H1 (cell line): ENCODE results near the gene KRT81. TPM values are rescaled to one million over a fixed set of nuclear protein-coding genes. Genes with fewer than 3 reads are reported as not detected.

ENCODE experiments used
- CTCF ChIA-PET: fragments of 300-600 bp; sonication (Branson Sonifier 250); formaldehyde crosslinking; loops from one replicate; lab custom pipeline; 2021; ENCODE audit not compliant: partially characterized antibody; lab: Charles Lee
- POLR2A ChIA-PET: fragments of 300-600 bp; sonication (Branson Sonifier 250); formaldehyde crosslinking; loops from one replicate; lab custom pipeline; 2021; ENCODE audit warnings: inconsistent platforms; ENCODE audit not compliant: partially characterized antibody; lab: Charles Lee
- DNase-seq, 2 experiments: peaks; one replicate each; pipeline versions ENCODE4 v3.0.0 to v3.0.0-alpha.2; 2010 to 2022; ENCODE audit warnings: low spot score in 2 of 2, low read depth in 1 of 2, mixed read lengths in 1 of 2
- FAIRE-seq: peaks from 2 replicates; lab custom pipeline; 2011; peaks lifted over from hg19 to GRCh38; lab: Jason Lieb, UNC
- H2AFZ ChIP-seq: 2 replicates; pipeline ENCODE4 v1.8.1; 2012; ENCODE audit warnings: low read length, inconsistent platforms
- H2AK5ac ChIP-seq: 2 replicates; pipeline ENCODE4 v1.6.1; 2013; ENCODE audit warnings: low read depth, low read length
- H2BK120ac ChIP-seq: replicated peaks from 2 replicates; pipeline ENCODE3; 2013; ENCODE audit warnings: low read depth, low read length, inconsistent platforms
- H2BK12ac ChIP-seq: 2 replicates; pipeline ENCODE4 v1.6.1; 2013; ENCODE audit warnings: low read depth, low read length
- H2BK15ac ChIP-seq: 2 replicates; pipeline ENCODE4 v1.6.1; 2013; ENCODE audit warnings: low read length
- H2BK20ac ChIP-seq: 2 replicates; pipeline ENCODE4 v1.6.1; 2013; ENCODE audit warnings: low read length
- H2BK5ac ChIP-seq: 2 replicates; pipeline ENCODE4 v1.6.1; 2013; ENCODE audit warnings: low read depth, low read length
- H3K14ac ChIP-seq: 2 replicates; pipeline ENCODE4 v1.6.1; 2013; ENCODE audit warnings: inconsistent platforms; ENCODE audit not compliant: insufficient read length
- H3K18ac ChIP-seq: 2 replicates; pipeline ENCODE4 v1.6.1; 2013; ENCODE audit warnings: low read length; ENCODE audit errors: extremely low read depth
- H3K23ac ChIP-seq: 2 replicates; pipeline ENCODE4 v1.6.1; 2013; ENCODE audit warnings: inconsistent platforms; ENCODE audit not compliant: insufficient read length
- H3K23me2 ChIP-seq: 2 replicates; pipeline ENCODE4 v1.6.1; 2013; ENCODE audit warnings: low read depth, low read length
- H3K27ac ChIP-seq: 2 replicates; pipeline ENCODE4 v1.6.1; 2011; ENCODE audit warnings: low read depth, low read length, inconsistent platforms
- H3K27me3 ChIP-seq, 4 experiments: replicated peaks in 1 of 4; 1 replicate in 1 of 4; 2 replicates in 3 of 4; pipeline versions ENCODE4 v1.6.1 to v1.8.1; 2011 to 2013; ENCODE audit warnings: low read length in 3 of 4, mild to moderate bottlenecking in 3 of 4, inconsistent platforms in 2 of 4, mixed read lengths in 2 of 4, moderate library complexity in 1 of 4; ENCODE audit not compliant: control insufficient read depth in 3 of 4, insufficient read depth in 3 of 4; ENCODE audit errors: extremely low read depth in 1 of 4
- H3K36me3 ChIP-seq, 4 experiments: 2 replicates each; pipeline versions ENCODE4 v1.6.1 to v1.8.1; 2011 to 2013; ENCODE audit warnings: mild to moderate bottlenecking in 4 of 4, low read length in 3 of 4, moderate library complexity in 2 of 4, control low read depth in 1 of 4, inconsistent platforms in 1 of 4; ENCODE audit not compliant: insufficient read depth in 4 of 4, control insufficient read depth in 2 of 4
- H3K4ac ChIP-seq: replicated peaks from 2 replicates; pipeline ENCODE3; 2013; ENCODE audit warnings: low read length, low read depth, mixed read lengths, inconsistent platforms; ENCODE audit not compliant: insufficient read length
- H3K4me1 ChIP-seq, 4 experiments: replicated peaks in 1 of 4; 1 replicate in 1 of 4; 2 replicates in 3 of 4; pipeline versions ENCODE4 v1.6.1 to v1.8.1; 2011 to 2013; ENCODE audit warnings: low read length in 3 of 4, inconsistent platforms in 2 of 4, mixed read lengths in 1 of 4; ENCODE audit not compliant: insufficient read depth in 4 of 4, control insufficient read depth in 3 of 4
- H3K4me2 ChIP-seq, 2 experiments: 2 replicates each; pipeline versions ENCODE4 v1.6.1 to v1.8.1; 2011 to 2013; ENCODE audit warnings: low read depth in 2 of 2, low read length in 2 of 2, control low read depth in 1 of 2, inconsistent platforms in 1 of 2, mild to moderate bottlenecking in 1 of 2; ENCODE audit not compliant: insufficient read depth in 1 of 2
- H3K4me3 ChIP-seq, 4 experiments: fragments of 200-600, 300-600 bp in 1 of 4; sonication (generic), shearing (Covaris generic), sonication (Bioruptor Twin) in 1 of 4; 2 replicates each; pipeline versions ENCODE4 v1.5.1 to v1.8.1; 2011 to 2016; ENCODE audit warnings: low read length in 4 of 4, low read depth in 3 of 4, control low read depth in 2 of 4, inconsistent platforms in 2 of 4, mild to moderate bottlenecking in 2 of 4, mixed read lengths in 1 of 4, moderate library complexity in 1 of 4; ENCODE audit not compliant: insufficient read depth in 2 of 4; ENCODE audit errors: extremely low read depth in 1 of 4
- H3K56ac ChIP-seq: replicated peaks from 2 replicates; pipeline ENCODE3; 2013; ENCODE audit warnings: low read depth, mild to moderate bottlenecking, mixed read lengths, low read length, inconsistent platforms; ENCODE audit not compliant: insufficient read length
- H3K79me1 ChIP-seq: 2 replicates; pipeline ENCODE4 v1.6.1; 2013; ENCODE audit warnings: low read depth, low read length, control low read depth
- H3K79me2 ChIP-seq, 2 experiments: 2 replicates each; pipeline versions ENCODE4 v1.6.1 to v1.8.1; 2012 to 2013; ENCODE audit warnings: low read length in 2 of 2, mild to moderate bottlenecking in 2 of 2, inconsistent platforms in 1 of 2; ENCODE audit not compliant: insufficient read depth in 2 of 2, control insufficient read depth in 1 of 2
- H3K9ac ChIP-seq, 4 experiments: replicated peaks in 1 of 4; 1 replicate in 1 of 4; 2 replicates in 3 of 4; pipeline versions ENCODE4 v1.6.1 to v1.8.1; 2011 to 2013; ENCODE audit warnings: low read depth in 3 of 4, low read length in 3 of 4, control low read depth in 2 of 4, mild to moderate bottlenecking in 2 of 4, moderate library complexity in 2 of 4, inconsistent platforms in 1 of 4; ENCODE audit errors: extremely low read depth in 1 of 4
- H3K9me3 ChIP-seq, 2 experiments: 2 replicates each; pipeline versions ENCODE4 v1.6.1 to v1.8.1; 2012 to 2013; ENCODE audit warnings: mild to moderate bottlenecking in 2 of 2, moderate library complexity in 2 of 2, control low read depth in 1 of 2, inconsistent platforms in 1 of 2, low read depth in 1 of 2, low read length in 1 of 2, mixed read lengths in 1 of 2; ENCODE audit not compliant: insufficient read depth in 2 of 2
- H4K20me1 ChIP-seq, 2 experiments: replicated peaks in 1 of 2; 2 replicates each; pipeline versions ENCODE3 to v1.8.1; 2011 to 2013; ENCODE audit warnings: inconsistent platforms in 2 of 2, low read length in 2 of 2, mild to moderate bottlenecking in 1 of 2; ENCODE audit not compliant: insufficient read depth in 2 of 2, control insufficient read depth in 1 of 2
- H4K5ac ChIP-seq: 2 replicates; pipeline ENCODE4 v1.6.1; 2013; ENCODE audit warnings: low read length, low read depth, mixed read lengths, inconsistent platforms; ENCODE audit not compliant: insufficient read length
- H4K8ac ChIP-seq: 2 replicates; pipeline ENCODE4 v1.8.0; 2013; ENCODE audit warnings: mild to moderate bottlenecking, moderate library complexity, low read length, inconsistent platforms; ENCODE audit not compliant: insufficient read depth; ENCODE audit errors: extremely low read depth
- H4K91ac ChIP-seq: replicated peaks from 2 replicates; pipeline ENCODE3; 2013; ENCODE audit warnings: low read length, mixed read lengths, inconsistent platforms; ENCODE audit not compliant: insufficient read length
- BRCA1 ChIP-seq: IDR thresholded peaks from 2 replicates; pipeline ENCODE4 v1.6.1; 2012; ENCODE audit warnings: low read depth, low read length, improper control_type of control experiment
- CBX5 ChIP-seq: fragments of 300-800, 300-1000 bp; sonication (generic); IDR thresholded peaks from 2 replicates; pipeline ENCODE4 v1.7.1; 2016; ENCODE audit warnings: antibody characterized with exemption, low read length, low read depth
- CREB1 ChIP-seq: IDR thresholded peaks from 2 replicates; pipeline ENCODE4 v1.6.1; 2012; ENCODE audit warnings: inconsistent platforms
- FOSL1 ChIP-seq: IDR thresholded peaks from 2 replicates; pipeline ENCODE4 v1.6.1; 2011; ENCODE audit warnings: mild to moderate bottlenecking, low read depth, low read length, moderate library complexity; ENCODE audit not compliant: insufficient read depth
- GABPA ChIP-seq: IDR thresholded peaks from 2 replicates; pipeline ENCODE4 v1.6.1; 2011; ENCODE audit warnings: mild to moderate bottlenecking, low read length, moderate library complexity, borderline replicate concordance; ENCODE audit not compliant: insufficient read depth
- HDAC2 ChIP-seq, 2 experiments: fragments of 300-600 bp in 1 of 2; sonication (generic) in 1 of 2; IDR thresholded peaks; 2 replicates each; pipeline ENCODE4 v1.6.1; 2011 to 2012; ENCODE audit warnings: low read depth in 2 of 2, low read length in 2 of 2, mild to moderate bottlenecking in 2 of 2, moderate library complexity in 2 of 2, borderline replicate concordance in 1 of 2, inconsistent platforms in 1 of 2
- JUND ChIP-seq: IDR thresholded peaks from 2 replicates; pipeline ENCODE4 v1.6.1; 2011; ENCODE audit warnings: mild to moderate bottlenecking, improper control_type of control experiment, low read length
- POU5F1 ChIP-seq: IDR thresholded peaks from 2 replicates; pipeline ENCODE4 v1.6.1; 2011; ENCODE audit warnings: low read depth, mild to moderate bottlenecking, low read length, moderate library complexity
- TAF1 ChIP-seq: IDR thresholded peaks from 2 replicates; pipeline ENCODE4 v1.6.1; 2011; ENCODE audit warnings: mild to moderate bottlenecking, low read depth, low read length
- TBP ChIP-seq: IDR thresholded peaks from 2 replicates; pipeline ENCODE4 v1.6.1; 2011; ENCODE audit warnings: low read depth, low read length, improper control_type of control experiment
- TEAD4 ChIP-seq: IDR thresholded peaks from 2 replicates; pipeline ENCODE4 v1.6.1; 2012; ENCODE audit warnings: low read depth, low read length, inconsistent platforms, mixed read lengths
- WGBS, 2 experiments: shearing (Covaris generic) in 1 of 2; methylation state at CpG; one replicate each; pipeline versions ENCODE4 v1.1.6 to v1.1.7; 2013 to 2015; ENCODE audit warnings: low lambda C conversion rate in 2 of 2, mixed read lengths in 2 of 2, inconsistent platforms in 1 of 2, low coverage in 1 of 2, missing lambda C conversion rate in 1 of 2; ENCODE audit not compliant: insufficient replicate concordance in 2 of 2, insufficient coverage in 1 of 2, insufficient read length in 1 of 2; ENCODE audit errors: extremely low coverage in 1 of 2, missing lambda C conversion rate in 1 of 2; 5-methylcytosine and 5-hydroxymethylcytosine counted together
- polyA plus RNA-seq, 7 experiments: library from polyadenylated mRNA; depleted of rRNA in 3 of 7; stranded (reverse) in 5 of 7; unstranded in 2 of 7; fragments of >200 nt in 5 of 7; fragments of 200-250 nt in 2 of 7; gene quantifications; 1 replicate in 5 of 7; 2 replicates in 1 of 7; 4 replicates in 1 of 7; pipeline versions ENCODE4 v1.2.1 to v1.2.3, GENCODE V29; 2011 to 2013; ENCODE audit warnings: missing spikeins in 2 of 7, mixed read lengths in 2 of 7
- total RNA-seq: library from RNA; stranded (reverse); fragmentation: NEBNext Ultra II Directional; extraction: Animal tissue kit (Norgen Biotek cat#: 25700); gene quantifications from 2 replicates; pipeline ENCODE4 v1.2.1, GENCODE V29; 2021

KRT81 gene
- total and polyA plus RNA-seq, 2 of the 8 experiments (the other 6 are each of a cell fraction or from before 2014, with no cell fraction given) = not detected

GRCh38 chr12:52335598-52336262, 44.4 kb upstream of the KRT81 start:
- Histone ChIP-seq H3K14ac (no peak overlapping the region), H2BK15ac (no peak overlapping the region), H2BK5ac (no peak overlapping the region), H3K18ac (no peak overlapping the region; the same call in 1 of the 2 replicates), H3K4me2 (no peak overlapping the region), H3K79me1 (no peaks in the 10 kb centered on the region), H3K23me2 (no peaks in the 10 kb centered on the region), H4K5ac (no peak overlapping the region), H3K23ac (no peak overlapping the region), H2BK12ac (no peak overlapping the region), H3K36me3 (no peaks in the 10 kb centered on the region), H3K27ac (no peak overlapping the region), H2BK20ac (no peak overlapping the region), H2BK120ac (no peak overlapping the region), H2AK5ac (no peak overlapping the region), H2AFZ (peak overlapping the region; percentile 61; the same call in 1 of the 2 replicates), H4K20me1 (no peaks in the 10 kb centered on the region), H3K27me3 (no peaks in the 10 kb centered on the region), H3K9ac (no peak overlapping the region), H3K56ac (no peak overlapping the region), H3K4me1 (peaks cover 0 to 3% (median 0%) of the 10 kb centered on the region in 4 experiments; a peak in 1 of 7 replicates), H3K4me3 (no peak overlapping the region), H3K79me2 (no peaks in the 10 kb centered on the region), H4K91ac (no peak overlapping the region), H3K4ac (no peak overlapping the region), H4K8ac (peak overlapping the region; percentile 58; the same call in 1 of the 2 replicates), H3K9me3 (no peaks in the 10 kb centered on the region)
- POLR2A ChIA-PET = no interaction called here
- WGBS, 2 experiments = 85% methylated on average over 4 of the region's 4 CpGs; no CpG with 5 or more reads in 1 of the 2 experiments
- no peak for DNase-seq
- TF ChIP-seq POU5F1 (no peak), FOSL1 (no peak), CBX5 (no peak), JUND (no peak), BRCA1 (no peak), GABPA (no peak), TBP (no peak), TEAD4 (no peak), TAF1 (no peak), CREB1 (no peak), HDAC2 (IDR thresholded peaks at IDR 0.05; ENCODE audit: borderline replicate concordance in 1 of 2, low read depth in 2 of 2, low read length in 2 of 2) (no peak)
- CTCF ChIA-PET = interaction anchor here (0.6 to 10.9 kb wide), 8 partner anchors 7 to 181 kb away, joined by 3 to 126 read pairs (median 4); no protein-coding TSS in a partner anchor
- FAIRE-seq = no peak
